ENCODE measurements around the gene ENKD1. TPM values are rescaled to one million over a fixed set of nuclear protein-coding genes. Genes with fewer than 3 reads are reported as not detected.

ENKD1 gene
- total and polyA plus RNA-seq, 2 of the 13 experiments (the other 11 are each of a cell fraction or from before 2014, with no cell fraction given): 10.8 to 20.8 TPM

- TF ChIP-seq HMGXB3 (CRISPR knock-in tag; IDR thresholded peaks at IDR 0.05; ENCODE audit: borderline replicate concordance): peak; percentile 3; the same call in 1 of the 2 replicates
- no peak for TF ChIP-seq PBX3 (CRISPR knock-in tag; IDR thresholded peaks at IDR 0.05; ENCODE audit: borderline replicate concordance)
- TF ChIP-seq ESRRA (CRISPR knock-in tag; IDR thresholded peaks at IDR 0.05; ENCODE audit: low read depth): peak; percentile 73; the same call in 1 of the 2 replicates
- no peak for TF ChIP-seq HMGA1 (CRISPR knock-in tag; conservative IDR thresholded peaks at IDR 0.05)
- no peak for TF ChIP-seq SP1 (IDR thresholded peaks at IDR 0.05)
- peak; percentile 88 for TF ChIP-seq SP1 (CRISPR knock-in tag; IDR thresholded peaks at IDR 0.05)
- peak; percentile 39; the same call in 1 of the 2 replicates for TF ChIP-seq ATF6 (CRISPR knock-in tag; conservative IDR thresholded peaks at IDR 0.05)
- TF ChIP-seq ZNF784 (CRISPR knock-in tag; IDR thresholded peaks at IDR 0.05; ENCODE audit: borderline replicate concordance): peak; percentile 49; the same call in 1 of the 2 replicates
- TF ChIP-seq ZNF841 (CRISPR knock-in tag; IDR thresholded peaks at IDR 0.05; ENCODE audit: borderline replicate concordance): no peak
- peak; percentile 91 for TF ChIP-seq ZBTB39 (CRISPR knock-in tag; IDR thresholded peaks at IDR 0.05)
- 0 out of 2 replicates have a peak, but pooled peaks have one; percentile 13 for TF ChIP-seq HOMEZ (CRISPR knock-in tag; IDR thresholded peaks at IDR 0.05; ENCODE audit: low read depth)
- peak; percentile 37; the same call in 1 of the 2 replicates for TF ChIP-seq HNF4G (IDR thresholded peaks at IDR 0.05; ENCODE audit: borderline replicate concordance, low read depth, low read length)
- peak; percentile 5; the same call in 1 of the 2 replicates for TF ChIP-seq HNF4G (CRISPR knock-in tag; IDR thresholded peaks at IDR 0.05; ENCODE audit: borderline replicate concordance, low read depth)
Observed at GRCh38 chr16:67659675-67660563, 6.6 kb downstream of the ENKD1 start, which contains the start of gene ACD (continued).

Data from HepG2 (cell line).